Activated T-cell treated with anti-CD3 and anti-CD28 coated beads, Interleukin-2, amount 50 U/mL, for 4 hours (primary cell): Measurements from ENCODE around the gene PTMS. TPM values are rescaled to one million over a fixed set of nuclear protein-coding genes. Genes with fewer than 3 reads are reported as not detected.

Experiments
- ATAC-seq, 2 donors: fragments of 200-7000 bp; cut with Tn5 transposase; one replicate each; pipeline ENCODE4 v1.10.0; 2021
- DNase-seq: peaks from one replicate; pipeline ENCODE4 v3.0.0-alpha.2; 2020
- H3K27me3 Mint-ChIP-seq: one replicate; pipeline ENCODE4 v1.8.0; 2021; ENCODE audit warnings: low read depth, mixed read lengths
- H3K36me3 Mint-ChIP-seq: one replicate; pipeline ENCODE4 v1.8.0; 2022; ENCODE audit warnings: mixed read lengths; ENCODE audit not compliant: insufficient read depth
- H3K4me1 Mint-ChIP-seq: one replicate; pipeline ENCODE4 v1.8.0; 2021; ENCODE audit warnings: low read depth, mixed read lengths
- H3K4me3 Mint-ChIP-seq: one replicate; pipeline ENCODE4 v1.8.0; 2021; ENCODE audit warnings: mild to moderate bottlenecking, moderate library complexity, mixed read lengths
- H3K9me3 Mint-ChIP-seq: one replicate; pipeline ENCODE4 v1.8.0; 2021; ENCODE audit warnings: mixed read lengths
- total RNA-seq, 3 donors: library from RNA; stranded (reverse); gene quantifications; one replicate each; pipeline ENCODE4 v1.2.1, GENCODE V29; 2021

Gene PTMS
- total RNA-seq, 3 donors from 2014 or later = 26.3 to 32.6 (median 29.4) TPM

DNA sequence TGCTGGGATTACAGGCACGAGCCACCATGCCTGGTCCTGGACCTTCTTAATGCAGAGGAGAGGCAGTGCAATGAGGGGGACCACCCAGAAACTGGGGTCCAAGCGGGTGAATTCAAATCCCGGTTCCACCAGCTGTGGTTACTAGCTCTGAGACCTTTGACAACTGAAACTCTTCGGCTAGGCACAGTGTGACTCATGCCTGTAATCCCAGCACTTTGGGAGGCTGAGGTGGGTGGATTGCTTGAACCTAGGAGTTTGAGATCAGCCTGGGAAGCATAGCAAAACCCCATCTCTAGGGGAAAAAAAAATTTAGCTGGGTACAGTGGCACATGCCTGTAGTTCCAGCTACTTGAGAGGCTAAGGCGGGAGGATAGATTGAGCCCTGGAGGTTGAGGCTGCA, 18.1 kb downstream of the PTMS start:
- Mint-ChIP-seq H3K27me3 (no peaks in the 10 kb centered on the region), H3K9me3 (no peaks in the 10 kb centered on the region), H3K36me3 (no peaks in the 10 kb centered on the region), H3K4me3 (no peak overlapping the region), H3K4me1 (peaks cover 70% of the 10 kb centered on the region)
- ATAC-seq (no peak), DNase-seq (no peak)

DNA sequence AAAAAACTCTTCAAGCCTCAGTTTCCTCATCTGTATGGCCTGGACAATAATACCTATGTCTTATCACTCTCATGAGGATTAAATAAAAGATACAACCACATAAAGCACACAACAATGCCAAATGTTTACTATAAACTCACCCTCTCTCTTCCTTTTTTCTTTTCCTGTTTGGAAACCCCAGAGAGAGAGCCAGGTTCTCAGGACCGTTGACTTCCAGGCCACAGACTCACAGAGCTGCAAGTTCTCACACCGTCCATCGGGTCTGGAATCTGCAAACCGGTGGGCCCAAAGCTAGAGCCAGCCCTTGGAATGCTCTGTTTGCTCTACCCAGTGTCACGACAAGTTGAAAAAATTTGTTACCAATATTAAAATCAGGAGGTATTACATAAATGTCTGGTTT, 18.6 kb downstream of the PTMS start:
- peaks cover 1% of the 10 kb centered on the region for H3K36me3 Mint-ChIP-seq
- DNase-seq = no peak
- no peaks in the 10 kb centered on the region for H3K27me3 Mint-ChIP-seq
- H3K9me3 Mint-ChIP-seq = no peaks in the 10 kb centered on the region
- ATAC-seq = no peak
- H3K4me3 Mint-ChIP-seq = no peak overlapping the region
- H3K4me1 Mint-ChIP-seq = peaks cover 66% of the 10 kb centered on the region

DNA sequence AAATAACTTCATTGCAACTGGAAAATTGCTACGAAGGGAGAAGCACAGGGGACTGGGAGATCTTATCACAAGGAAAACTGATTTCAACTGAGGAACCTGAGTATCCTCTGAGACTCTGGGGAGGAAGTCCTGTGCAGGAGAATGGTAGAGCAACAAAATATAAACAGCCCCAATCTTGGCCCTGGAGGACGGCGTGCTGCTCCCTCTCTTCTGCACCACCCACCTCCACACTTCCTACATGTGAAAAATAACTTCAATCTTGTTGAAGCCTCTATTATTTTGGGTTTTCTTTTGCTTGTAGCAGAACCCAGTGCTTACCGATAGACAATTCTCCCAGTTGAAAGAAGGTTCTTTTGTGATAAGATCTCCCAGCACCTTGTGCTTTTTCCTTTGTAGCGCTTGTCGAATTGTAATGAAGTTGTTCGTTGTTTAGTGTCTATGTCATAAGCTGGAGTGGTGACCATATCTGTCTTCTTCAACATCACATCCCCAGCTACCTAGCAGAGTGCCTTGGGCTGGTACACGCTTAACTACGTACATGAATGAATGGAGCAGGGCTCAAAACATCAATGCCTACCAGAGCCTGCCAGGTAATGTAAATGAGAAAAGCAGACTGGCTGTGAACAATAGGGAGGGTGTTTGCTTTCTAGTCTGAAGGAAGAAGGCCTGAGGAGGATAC, 20.4 kb downstream of the PTMS start:
- peaks cover 2% of the 10 kb centered on the region for H3K36me3 Mint-ChIP-seq
- ATAC-seq (peak; percentile 9 to 16), DNase-seq (no peak)
- H3K4me3 Mint-ChIP-seq = peak overlapping the region; percentile 40
- no peaks in the 10 kb centered on the region for H3K27me3 Mint-ChIP-seq
- H3K4me1 Mint-ChIP-seq = peaks cover 59% of the 10 kb centered on the region
- no peaks in the 10 kb centered on the region for H3K9me3 Mint-ChIP-seq

DNA sequence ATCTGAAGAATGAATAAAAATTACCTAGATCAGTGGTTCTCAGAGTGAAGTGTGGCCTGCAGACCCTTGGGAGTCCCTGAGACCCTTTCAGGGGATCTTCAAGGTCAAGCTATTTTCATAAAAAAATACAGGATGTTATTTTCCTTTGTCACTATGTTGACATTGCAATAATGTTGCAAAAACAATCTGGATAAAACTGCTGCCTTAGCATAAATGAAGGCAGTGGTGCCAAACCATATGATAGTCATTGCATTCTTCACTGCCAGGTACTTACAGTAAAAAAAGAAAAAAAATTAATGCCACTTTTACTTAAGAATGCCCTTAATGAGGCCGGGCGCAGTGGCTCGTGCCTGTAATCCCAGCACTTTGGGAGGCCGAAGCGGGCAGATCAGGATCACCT, 21.1 kb downstream of the PTMS start:
- Mint-ChIP-seq H3K27me3 (no peaks in the 10 kb centered on the region), H3K4me1 (peaks cover 63% of the 10 kb centered on the region), H3K36me3 (peaks cover 2% of the 10 kb centered on the region), H3K9me3 (no peaks in the 10 kb centered on the region), H3K4me3 (peak overlapping the region; percentile 40)
- ATAC-seq (no peak), DNase-seq (no peak)

DNA sequence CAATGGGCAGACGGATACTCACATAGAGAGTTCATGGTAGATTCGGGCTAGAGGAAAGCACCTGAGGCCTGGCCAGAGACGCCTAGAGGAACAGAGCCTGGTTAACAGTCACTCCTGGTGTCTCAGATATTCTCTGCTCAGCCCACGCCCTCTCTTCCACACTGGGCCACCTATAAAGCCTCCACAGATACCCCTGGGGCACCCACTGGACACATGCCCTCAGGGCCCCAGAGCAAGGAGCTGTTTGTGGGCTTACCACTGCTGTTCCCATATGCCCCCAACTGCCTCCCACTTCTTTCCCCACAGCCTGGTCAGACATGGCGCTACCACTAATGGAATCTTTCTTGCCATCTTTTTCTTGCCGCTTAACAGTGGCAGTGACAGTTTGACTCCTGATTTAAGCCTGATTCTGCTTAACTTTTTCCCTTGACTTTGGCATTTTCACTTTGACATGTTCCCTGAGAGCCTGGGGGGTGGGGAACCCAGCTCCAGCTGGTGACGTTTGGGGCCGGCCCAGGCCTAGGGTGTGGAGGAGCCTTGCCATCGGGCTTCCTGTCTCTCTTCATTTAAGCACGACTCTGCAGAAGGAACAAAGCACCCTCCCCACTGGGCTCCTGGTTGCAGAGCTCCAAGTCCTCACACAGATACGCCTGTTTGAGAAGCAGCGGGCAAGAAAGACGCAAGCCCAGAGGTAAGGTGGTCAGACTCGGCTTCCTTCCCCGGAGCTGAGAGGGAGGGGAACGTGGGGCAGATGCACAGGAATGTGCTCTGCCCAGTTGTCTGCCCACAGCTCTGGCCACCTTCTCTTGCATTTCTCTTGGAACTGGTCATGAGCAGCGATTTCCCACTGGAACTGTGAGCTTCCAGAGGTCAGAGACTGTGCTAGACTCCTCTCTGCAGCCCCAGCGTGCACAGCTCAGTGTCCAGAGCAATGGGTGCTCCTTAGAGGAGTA, 23.1 kb downstream of the PTMS start, which contains the start of gene CD4:
CD4 (plus strand) TSS at position 557 of the 953 bp plus-strand sequence. CDS start 10,611 bp downstream, outside the sequence.
- Mint-ChIP-seq H3K36me3 (peaks cover 2% of the 10 kb centered on the region), H3K4me3 (peak within 1 kb of the TSS; percentile 94), H3K27me3 (no peaks in the 10 kb centered on the region), H3K4me1 (peaks cover 63% of the 10 kb centered on the region), H3K9me3 (no peaks in the 10 kb centered on the region)
- DNase-seq = peak; percentile 58
- peak; percentile 61 to 66 for ATAC-seq

DNA sequence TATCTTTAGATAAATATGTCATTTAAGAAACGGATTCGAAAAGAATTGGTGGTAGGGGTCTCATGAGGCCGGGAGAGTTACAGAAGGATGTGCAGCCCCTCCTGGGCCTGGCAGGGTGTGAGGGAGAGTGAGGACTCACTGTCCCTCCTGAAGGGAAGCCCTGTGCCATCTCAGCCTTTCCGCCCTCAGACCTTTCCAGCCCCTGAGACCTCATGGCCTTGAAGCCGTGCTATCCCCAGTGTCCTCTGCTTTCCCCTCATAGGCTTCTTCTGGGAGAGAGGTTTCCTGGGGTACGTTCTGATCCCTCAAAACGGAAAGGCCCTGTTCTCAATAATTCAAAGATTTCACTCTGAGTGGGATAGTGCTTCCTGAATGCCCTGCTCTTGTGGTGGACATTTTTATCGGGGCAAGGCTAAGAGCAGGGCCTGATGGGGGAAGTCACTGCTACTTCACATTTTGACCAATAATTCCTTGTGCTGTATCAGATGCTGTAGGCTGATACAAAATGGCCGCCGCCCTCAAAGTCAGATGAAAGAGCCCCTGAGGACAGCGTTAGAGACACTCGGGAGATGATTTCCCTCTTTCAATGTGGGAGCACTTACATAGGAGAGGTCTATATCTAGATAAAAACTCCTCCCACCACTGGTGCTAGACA, 24.5 kb downstream of the PTMS start:
- peak overlapping the region; percentile 94 for H3K4me3 Mint-ChIP-seq
- peaks cover 58% of the 10 kb centered on the region for H3K4me1 Mint-ChIP-seq
- no peaks in the 10 kb centered on the region for H3K27me3 Mint-ChIP-seq
- peaks cover 6% of the 10 kb centered on the region for H3K36me3 Mint-ChIP-seq
- ATAC-seq (peak; percentile 42 to 47), DNase-seq (no peak)
- H3K9me3 Mint-ChIP-seq = no peaks in the 10 kb centered on the region

DNA sequence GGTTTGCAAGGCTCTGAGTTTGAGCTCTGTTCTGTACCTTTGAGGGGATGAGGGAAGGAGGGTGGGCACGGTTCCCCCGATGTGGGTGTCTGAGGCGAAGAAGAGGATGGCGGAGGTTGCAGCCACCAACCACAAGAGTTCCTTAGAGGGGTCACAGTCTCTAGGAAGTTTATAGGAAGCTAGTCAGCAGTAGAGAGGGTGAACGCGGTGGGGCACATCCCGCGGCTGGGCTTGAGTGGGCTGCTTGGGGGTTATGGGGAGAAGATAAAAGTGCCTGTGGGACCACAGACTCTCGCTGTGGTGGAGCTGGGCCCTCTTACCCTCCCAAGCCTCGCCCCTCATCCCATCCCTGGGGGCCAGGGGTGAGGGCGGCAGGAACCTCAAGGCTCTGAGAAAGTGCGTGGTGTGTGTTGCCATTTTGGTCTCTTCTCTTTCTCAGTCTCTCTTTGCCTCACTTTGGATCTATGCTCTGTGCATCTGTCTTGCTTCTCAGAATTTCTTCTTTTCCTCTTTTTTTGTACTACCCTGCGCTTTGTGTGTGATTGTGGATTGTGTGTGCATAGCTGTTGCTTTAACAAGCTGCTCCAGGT, 25.9 kb downstream of the PTMS start:
- peak overlapping the region; percentile 94 for H3K4me3 Mint-ChIP-seq
- peaks cover 60% of the 10 kb centered on the region for H3K4me1 Mint-ChIP-seq
- H3K27me3 Mint-ChIP-seq = peaks cover 3% of the 10 kb centered on the region
- H3K9me3 Mint-ChIP-seq = no peaks in the 10 kb centered on the region
- DNase-seq = no peak
- ATAC-seq = peak; percentile 12 to 16
- H3K36me3 Mint-ChIP-seq = peaks cover 15% of the 10 kb centered on the region

DNA sequence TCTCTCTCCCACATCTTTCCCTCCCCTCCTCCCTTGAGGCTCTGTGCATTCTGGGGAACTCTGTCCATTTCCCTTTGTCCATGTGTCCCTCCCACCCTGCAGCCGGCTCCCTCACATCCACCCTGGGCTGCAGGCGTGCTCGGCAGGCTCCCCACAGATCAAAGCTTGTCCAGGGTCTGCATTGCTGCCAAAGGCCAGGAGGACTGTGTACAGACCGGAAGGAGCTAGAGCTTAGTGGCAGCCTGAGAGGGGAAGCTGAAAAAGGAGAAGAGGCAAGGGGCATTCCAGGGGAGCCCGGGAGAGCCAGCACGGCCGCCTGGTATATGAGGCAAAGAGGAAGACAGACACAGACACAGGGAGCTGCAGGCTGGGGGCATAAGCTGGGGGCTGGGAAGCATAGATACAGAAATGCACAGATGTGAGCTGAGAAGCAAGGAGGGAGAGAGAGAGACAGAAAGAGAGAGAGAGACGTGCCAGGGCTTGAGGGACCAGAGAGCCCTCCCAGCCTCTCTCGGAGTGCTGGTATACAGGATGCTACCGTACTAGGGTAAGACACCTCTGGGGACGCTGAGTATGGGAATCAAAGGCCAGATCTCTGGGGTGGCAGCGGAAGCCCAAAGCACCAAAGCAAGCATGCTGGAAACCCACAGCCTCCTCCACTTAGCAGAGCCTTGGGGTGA, 26.5 kb downstream of the PTMS start:
- peak overlapping the region; percentile 94 for H3K4me3 Mint-ChIP-seq
- no peak for DNase-seq
- H3K9me3 Mint-ChIP-seq = no peaks in the 10 kb centered on the region
- ATAC-seq = peak; percentile 25 to 41
- H3K36me3 Mint-ChIP-seq = peaks cover 15% of the 10 kb centered on the region
- peaks cover 59% of the 10 kb centered on the region for H3K4me1 Mint-ChIP-seq
- H3K27me3 Mint-ChIP-seq = peaks cover 3% of the 10 kb centered on the region

DNA sequence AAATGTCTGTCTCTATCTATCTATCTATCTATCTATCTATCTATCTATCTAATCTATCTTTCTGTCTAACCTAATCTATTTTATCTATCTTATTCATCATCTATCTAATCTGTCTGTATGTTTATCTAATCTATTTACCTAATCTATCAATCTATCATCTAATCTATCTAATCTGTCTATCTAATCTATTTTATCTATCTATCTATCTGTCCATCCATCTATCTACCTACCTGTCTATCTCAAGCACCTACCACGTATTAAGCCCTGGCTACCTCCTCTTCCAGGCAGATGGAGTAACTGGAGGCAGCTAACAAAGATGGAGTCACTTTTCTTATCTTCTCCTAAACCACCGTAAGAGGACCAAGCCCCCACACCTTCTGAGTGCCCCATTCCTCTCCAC, 28.9 kb downstream of the PTMS start:
- no peak for ATAC-seq
- H3K27me3 Mint-ChIP-seq = peaks cover 3% of the 10 kb centered on the region
- peaks cover 53% of the 10 kb centered on the region for H3K4me1 Mint-ChIP-seq
- peaks cover 18% of the 10 kb centered on the region for H3K36me3 Mint-ChIP-seq
- H3K9me3 Mint-ChIP-seq = no peaks in the 10 kb centered on the region
- H3K4me3 Mint-ChIP-seq = no peak overlapping the region
- no peak for DNase-seq

DNA sequence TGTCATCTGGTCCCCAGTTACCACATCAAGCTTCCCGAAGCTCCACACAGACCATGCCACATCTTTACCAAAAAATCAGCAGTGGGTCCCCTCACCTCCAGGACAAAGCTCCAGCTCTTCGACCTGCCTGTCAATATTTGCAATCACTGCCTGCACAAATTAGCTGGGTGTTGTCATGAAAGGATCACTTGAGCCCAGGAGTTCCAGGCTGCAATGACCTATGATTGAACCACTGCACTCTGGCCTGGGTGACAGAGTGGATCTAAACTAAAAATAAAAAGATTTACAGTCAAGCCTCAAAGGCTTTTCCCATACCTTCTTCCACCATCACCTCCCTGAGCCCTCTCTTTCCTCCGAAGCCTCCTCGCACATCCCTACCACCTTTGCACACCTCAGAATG, 30.4 kb downstream of the PTMS start:
- DNase-seq (no peak), ATAC-seq (no peak)
- Mint-ChIP-seq H3K9me3 (no peaks in the 10 kb centered on the region), H3K27me3 (peaks cover 3% of the 10 kb centered on the region), H3K36me3 (peaks cover 18% of the 10 kb centered on the region), H3K4me3 (no peak overlapping the region), H3K4me1 (peaks cover 50% of the 10 kb centered on the region)

DNA sequence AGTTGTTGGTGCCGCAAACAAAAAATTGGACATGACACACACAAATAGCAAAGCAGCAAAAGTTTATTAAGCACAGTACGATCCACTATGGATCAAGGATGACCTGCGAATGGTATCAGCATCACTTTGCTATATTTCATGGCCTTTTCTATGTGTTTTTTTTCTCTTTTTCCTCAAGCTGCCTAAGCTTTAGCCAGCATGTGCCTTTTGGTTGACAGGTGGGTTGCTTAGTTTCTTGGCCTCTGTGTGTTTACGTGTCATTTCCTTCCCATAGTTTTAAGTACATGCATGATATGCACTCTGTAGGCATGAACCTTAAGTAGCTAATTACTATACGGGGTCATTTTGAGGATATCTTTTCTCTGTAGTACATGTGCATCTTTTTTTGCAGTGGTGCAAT, 33.0 kb downstream of the PTMS start:
- Mint-ChIP-seq H3K4me1 (peaks cover 29% of the 10 kb centered on the region), H3K27me3 (peaks cover 3% of the 10 kb centered on the region), H3K9me3 (no peaks in the 10 kb centered on the region), H3K4me3 (no peak overlapping the region), H3K36me3 (peaks cover 19% of the 10 kb centered on the region)
- DNase-seq (no peak), ATAC-seq (no peak)

DNA sequence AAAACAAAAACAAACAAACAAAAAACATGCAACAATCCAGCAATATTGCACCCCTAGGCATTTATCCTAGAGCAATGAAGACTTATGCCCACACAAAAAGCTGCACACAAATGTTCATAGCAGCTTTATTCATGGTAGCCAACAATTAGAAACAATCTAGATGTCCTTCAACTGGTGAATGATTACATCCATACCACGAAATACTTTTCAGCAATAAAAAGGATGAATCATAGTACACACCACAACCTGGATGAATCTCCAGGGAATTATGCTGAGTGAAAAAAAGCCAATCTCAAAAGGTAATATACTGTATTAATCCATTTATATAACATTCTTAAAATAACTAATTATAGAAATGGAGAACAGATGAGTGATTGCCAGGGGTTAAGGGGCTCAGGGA, 41.0 kb downstream of the PTMS start:
- no peaks in the 10 kb centered on the region for H3K27me3 Mint-ChIP-seq
- no peak for ATAC-seq
- peaks cover 9% of the 10 kb centered on the region for H3K4me1 Mint-ChIP-seq
- peaks cover 6% of the 10 kb centered on the region for H3K36me3 Mint-ChIP-seq
- H3K4me3 Mint-ChIP-seq = no peak overlapping the region
- no peak for DNase-seq
- no peaks in the 10 kb centered on the region for H3K9me3 Mint-ChIP-seq

DNA sequence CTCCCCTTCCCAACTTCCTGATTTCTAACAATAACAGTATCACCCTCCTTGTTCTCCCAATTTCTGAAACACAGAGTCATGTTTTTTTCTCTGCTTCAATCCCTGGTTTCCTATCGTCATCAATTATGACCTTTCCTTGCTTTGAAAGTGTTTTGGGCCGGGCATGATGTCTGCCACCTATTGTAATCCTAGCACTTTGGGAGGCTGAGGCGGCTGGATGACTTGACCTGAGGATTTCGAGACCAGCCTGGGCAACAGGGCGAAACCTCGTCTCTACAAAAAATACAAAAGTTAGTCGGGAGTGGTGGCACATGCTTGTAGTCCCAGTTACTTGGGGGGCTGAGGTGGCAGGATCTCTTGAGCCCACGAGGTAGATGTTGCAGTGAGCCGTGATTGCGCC, 42.9 kb downstream of the PTMS start:
- Mint-ChIP-seq H3K4me1 (peaks cover 9% of the 10 kb centered on the region), H3K4me3 (no peak overlapping the region), H3K9me3 (no peaks in the 10 kb centered on the region), H3K27me3 (no peaks in the 10 kb centered on the region), H3K36me3 (peaks cover 7% of the 10 kb centered on the region)
- DNase-seq = no peak
- ATAC-seq = no peak
